Vagina (tissue), 2 donors: ENCODE results near the gene MT1A. TPM values are rescaled to one million over a fixed set of nuclear protein-coding genes. Genes with fewer than 3 reads are reported as not detected.

Experiments used
- DNase-seq, 2 donors: peaks; one replicate each; pipeline ENCODE4 v3.0.0-alpha.2; 2017; ENCODE audit errors: extremely low spot score in 2 of 2
- H3K27ac ChIP-seq: fragments of 200-600 bp; sonication (generic); one replicate; pipeline ENCODE4 v1.5.1; 2019
- H3K27me3 ChIP-seq: fragments of 200-600 bp; sonication (generic); one replicate; pipeline ENCODE4 v1.5.1; 2019
- H3K36me3 ChIP-seq, 2 donors: fragments of 200-600 bp; sonication (generic); one replicate each; pipeline ENCODE4 v1.5.1; 2017 to 2019
- H3K4me1 ChIP-seq: fragments of 200-600 bp; sonication (generic); one replicate; pipeline ENCODE4 v1.5.1; 2019
- H3K4me3 ChIP-seq, 2 donors: fragments of 200-600 bp; sonication (generic); 1 replicate in 1 of 2; 2 replicates in 1 of 2; pipeline ENCODE4 v1.5.1; 2016 to 2019
- H3K9me3 ChIP-seq: fragments of 200-600 bp; sonication (generic); one replicate; pipeline ENCODE4 v1.5.1; 2019
- POLR2A ChIP-seq, 2 donors: fragments of 450-650 bp; IDR thresholded peaks; one replicate each; pipeline ENCODE4 v1.6.1; 2017; ENCODE audit warnings: antibody characterized with exemption in 2 of 2, mild to moderate bottlenecking in 2 of 2, moderate library complexity in 2 of 2
- POLR2AphosphoS5 ChIP-seq, 2 donors: sonication (generic); formaldehyde crosslinking; IDR thresholded peaks; one replicate each; pipeline ENCODE4 v1.9.0; 2017; ENCODE audit warnings: antibody characterized with exemption in 2 of 2, mild to moderate bottlenecking in 2 of 2, low read depth in 1 of 2; ENCODE audit not compliant: insufficient read depth in 1 of 2
- intact Hi-C: fragments of 100-400 bp; cut with DNase I; formaldehyde crosslinking; loops from one replicate; pipeline ENCODE4 v1.15.1; 2023
- total RNA-seq: library from RNA; depleted of rRNA; stranded (reverse); fragments of >200 nt; gene quantifications from one replicate; pipeline ENCODE4 v1.2.3, GENCODE V29; 2016
- TF ChIP-seq, protein P1 (sequence below), 3 experiments: fragments of 450-650 bp in 2 of 3; fragments of 200-600 bp in 1 of 3; sonication (generic) in 1 of 3; IDR thresholded peaks; one replicate each; pipeline ENCODE4 v1.5.1; 2017 to 2019; ENCODE audit warnings: antibody characterized with exemption in 3 of 3, mild to moderate bottlenecking in 2 of 3, moderate library complexity in 2 of 3

MT1A gene
- total RNA-seq, 1 donor from 2014 or later, result 110 TPM

GRCh38 chr16:56593573-56594291, 44.7 kb upstream of the MT1A start:
- intact Hi-C loops, result no loop called here
- TF ChIP-seq, protein P1, sequence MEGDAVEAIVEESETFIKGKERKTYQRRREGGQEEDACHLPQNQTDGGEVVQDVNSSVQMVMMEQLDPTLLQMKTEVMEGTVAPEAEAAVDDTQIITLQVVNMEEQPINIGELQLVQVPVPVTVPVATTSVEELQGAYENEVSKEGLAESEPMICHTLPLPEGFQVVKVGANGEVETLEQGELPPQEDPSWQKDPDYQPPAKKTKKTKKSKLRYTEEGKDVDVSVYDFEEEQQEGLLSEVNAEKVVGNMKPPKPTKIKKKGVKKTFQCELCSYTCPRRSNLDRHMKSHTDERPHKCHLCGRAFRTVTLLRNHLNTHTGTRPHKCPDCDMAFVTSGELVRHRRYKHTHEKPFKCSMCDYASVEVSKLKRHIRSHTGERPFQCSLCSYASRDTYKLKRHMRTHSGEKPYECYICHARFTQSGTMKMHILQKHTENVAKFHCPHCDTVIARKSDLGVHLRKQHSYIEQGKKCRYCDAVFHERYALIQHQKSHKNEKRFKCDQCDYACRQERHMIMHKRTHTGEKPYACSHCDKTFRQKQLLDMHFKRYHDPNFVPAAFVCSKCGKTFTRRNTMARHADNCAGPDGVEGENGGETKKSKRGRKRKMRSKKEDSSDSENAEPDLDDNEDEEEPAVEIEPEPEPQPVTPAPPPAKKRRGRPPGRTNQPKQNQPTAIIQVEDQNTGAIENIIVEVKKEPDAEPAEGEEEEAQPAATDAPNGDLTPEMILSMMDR (IDR thresholded peaks at IDR 0.05), result no peak
- TF ChIP-seq POLR2AphosphoS5 (IDR thresholded peaks at IDR 0.05; ENCODE audit: insufficient read depth in 1 of 2, low read depth in 1 of 2), result no peak
- H3K27me3 ChIP-seq, result peaks cover 4% of the 10 kb centered on the region
- no peak overlapping the region for H3K27ac ChIP-seq
- DNase-seq, result no peak
- H3K9me3 ChIP-seq, result no peaks in the 10 kb centered on the region
- no peak overlapping the region for H3K4me3 ChIP-seq
- H3K4me1 ChIP-seq, result peaks cover 10% of the 10 kb centered on the region
- no peaks in the 10 kb centered on the region for H3K36me3 ChIP-seq

DNA sequence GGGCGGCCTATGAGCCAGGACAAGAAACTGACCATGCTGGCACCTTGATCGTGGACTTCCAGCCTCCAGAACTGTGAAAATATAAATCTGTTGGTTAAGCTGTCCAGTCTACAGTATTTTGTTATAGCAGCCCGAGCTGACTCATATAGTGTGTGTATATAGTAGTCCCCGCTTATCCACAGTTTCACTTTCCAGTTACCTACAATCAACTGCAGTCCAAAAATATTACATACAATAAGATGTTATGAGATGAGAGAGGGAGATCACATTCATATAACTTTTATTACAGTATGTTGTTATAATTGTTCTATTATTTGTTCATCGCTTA, 44.2 kb upstream of the MT1A start:
- Histone ChIP-seq H3K27me3 (no peaks in the 10 kb centered on the region), H3K4me3 (no peak overlapping the region), H3K27ac (no peak overlapping the region), H3K36me3 (no peaks in the 10 kb centered on the region), H3K9me3 (no peaks in the 10 kb centered on the region), H3K4me1 (peaks cover 7% of the 10 kb centered on the region)
- DNase-seq, result no peak
- intact Hi-C loops, result no loop called here
- TF ChIP-seq, protein P1 (IDR thresholded peaks at IDR 0.05), result no peak
- no peak for TF ChIP-seq POLR2A (IDR thresholded peaks at IDR 0.05)
- TF ChIP-seq POLR2AphosphoS5 (IDR thresholded peaks at IDR 0.05; ENCODE audit: insufficient read depth in 1 of 2, low read depth in 1 of 2), result no peak

GRCh38 chr16:56600398-56600999, 38.0 kb upstream of the MT1A start:
- DNase-seq, result no peak
- intact Hi-C loops, result loop anchor here (5.0 kb wide), 1 partner anchor 102 kb away; no protein-coding TSS in a partner anchor
- no peak overlapping the region for H3K27ac ChIP-seq

GRCh38 chr16:56601325-56601724, 37.1 kb upstream of the MT1A start:
- TF ChIP-seq POLR2AphosphoS5 (IDR thresholded peaks at IDR 0.05; ENCODE audit: insufficient read depth in 1 of 2, low read depth in 1 of 2) (no peak), POLR2A (IDR thresholded peaks at IDR 0.05) (no peak)
- TF ChIP-seq, protein P1 (IDR thresholded peaks at IDR 0.05), result no peak
- Histone ChIP-seq H3K27ac (no peak overlapping the region), H3K9me3 (no peaks in the 10 kb centered on the region), H3K36me3 (no peaks in the 10 kb centered on the region), H3K27me3 (no peaks in the 10 kb centered on the region), H3K4me3 (no peak overlapping the region), H3K4me1 (peaks cover 10% of the 10 kb centered on the region)
- intact Hi-C loops, result loop anchor here (5.0 kb wide), 1 partner anchor 101 kb away; no protein-coding TSS in a partner anchor
- DNase-seq, result no peak

More at GRCh38 chr16:56600398-56600999, 38.0 kb upstream of the MT1A start:
- Histone ChIP-seq H3K4me1 (peaks cover 2% of the 10 kb centered on the region), H3K4me3 (no peak overlapping the region), H3K27me3 (no peaks in the 10 kb centered on the region), H3K36me3 (no peaks in the 10 kb centered on the region), H3K9me3 (no peaks in the 10 kb centered on the region)
- TF ChIP-seq POLR2A (IDR thresholded peaks at IDR 0.05) (no peak), POLR2AphosphoS5 (IDR thresholded peaks at IDR 0.05; ENCODE audit: insufficient read depth in 1 of 2, low read depth in 1 of 2) (no peak)
- TF ChIP-seq, protein P1 (IDR thresholded peaks at IDR 0.05), result peak in 2 of 3 experiments; percentile 5 to 62

DNA sequence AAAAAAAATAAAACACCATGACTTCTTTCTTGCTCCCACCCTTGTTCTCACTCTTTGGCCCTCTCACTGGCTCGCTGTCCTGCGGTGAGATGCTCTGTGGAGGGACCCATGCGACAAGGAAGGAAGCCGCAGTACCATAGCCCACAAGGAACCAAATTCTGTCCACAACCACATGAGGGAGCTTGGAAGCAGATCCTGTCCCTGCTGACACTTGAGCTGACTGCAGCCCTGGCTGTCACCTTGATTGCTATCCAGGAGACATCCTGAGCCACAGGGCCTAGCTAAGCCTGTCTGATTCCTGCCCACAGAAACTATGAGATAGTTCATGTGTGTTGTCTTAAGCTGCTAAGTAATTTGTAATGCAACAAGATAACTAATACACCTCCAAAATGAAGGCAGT, 34.9 kb upstream of the MT1A start:
- no peak overlapping the region for H3K4me3 ChIP-seq
- H3K36me3 ChIP-seq, result no peaks in the 10 kb centered on the region
- peaks cover 28% of the 10 kb centered on the region for H3K4me1 ChIP-seq
- no peak for DNase-seq
- TF ChIP-seq, protein P1 (IDR thresholded peaks at IDR 0.05), result peak in 1 of 3 experiments; percentile 23
- no peak for TF ChIP-seq POLR2A (IDR thresholded peaks at IDR 0.05)
- H3K27me3 ChIP-seq, result no peaks in the 10 kb centered on the region
- H3K9me3 ChIP-seq, result no peaks in the 10 kb centered on the region
- H3K27ac ChIP-seq, result no peak overlapping the region
- intact Hi-C loops, result loop anchor here (5.0 kb wide), 1 partner anchor 99 kb away; no protein-coding TSS in a partner anchor
